NT2/D1 (cell line): ENCODE data around the gene SLC25A21.

Source experiments
- SUZ12 ChIP-seq: IDR thresholded peaks from 2 replicates; pipeline ENCODE4 v1.6.1; 2011; ENCODE audit not compliant: insufficient read length, insufficient read depth; ENCODE audit errors: extremely low read depth
- YY1 ChIP-seq: IDR thresholded peaks from 2 replicates; pipeline ENCODE4 v1.6.1; 2011; ENCODE audit not compliant: insufficient read length, insufficient read depth
- ZNF274 ChIP-seq: IDR thresholded peaks from 2 replicates; pipeline ENCODE4 v1.6.1; 2011; ENCODE audit warnings: mild to moderate bottlenecking, low read depth, low read length

- no peak for TF ChIP-seq SUZ12
- TF ChIP-seq YY1 = no peak
- no peak for TF ChIP-seq ZNF274
Measured at GRCh38 chr14:37036669-37037341, 135.6 kb downstream of the SLC25A21 start.
